GM23338 (cell line): ENCODE measurements around the gene TENM3. TPM values are rescaled to one million over a fixed set of nuclear protein-coding genes. Genes with fewer than 3 reads are reported as not detected.

Experiments
- ATAC-seq: fragments of 200-7000 bp; cut with Tn5 transposase; 3 replicates; pipeline ENCODE4 v1.9.1; 2020
- DNase-seq: peaks from one replicate; pipeline ENCODE4 v3.0.0-alpha.2; 2015; ENCODE audit warnings: low spot score
- H2AFZ ChIP-seq: fragments of 200-600 bp; sonication (generic); 2 replicates; pipeline ENCODE4 v1.8.0; 2016; ENCODE audit warnings: antibody characterized with exemption, mild to moderate bottlenecking, moderate library complexity
- H3F3A ChIP-seq: fragments of 200-600 bp; sonication (generic); replicated peaks from 2 replicates; pipeline ENCODE4 v1.8.0; 2017; ENCODE audit warnings: antibody characterized with exemption, mixed run types, low read depth
- H3K27ac ChIP-seq: fragments of 200-600 bp; sonication (generic); 2 replicates; pipeline ENCODE4 v1.6.1; 2016; ENCODE audit warnings: low read depth
- H3K27me3 ChIP-seq: fragments of 200-600 bp; sonication (generic); 2 replicates; pipeline ENCODE4 v1.8.0; 2016; ENCODE audit warnings: mild to moderate bottlenecking, mixed run types, moderate library complexity; ENCODE audit not compliant: insufficient read depth
- H3K36me3 ChIP-seq: fragments of 200-600 bp; sonication (generic); 2 replicates; pipeline ENCODE4 v1.8.0; 2016; ENCODE audit warnings: mild to moderate bottlenecking; ENCODE audit not compliant: insufficient read depth
- H3K4me1 ChIP-seq: fragments of 200-600 bp; sonication (generic); 2 replicates; pipeline ENCODE4 v1.8.0; 2016; ENCODE audit warnings: mild to moderate bottlenecking, moderate library complexity; ENCODE audit not compliant: insufficient read depth
- H3K4me2 ChIP-seq: fragments of 200-600 bp; sonication (generic); 2 replicates; pipeline ENCODE4 v1.7.1; 2017; ENCODE audit warnings: mixed run types
- H3K4me3 ChIP-seq: fragments of 200-600 bp; sonication (generic); 2 replicates; pipeline ENCODE4 v1.6.1; 2016; ENCODE audit warnings: mixed run types
- H3K79me2 ChIP-seq: fragments of 200-600 bp; sonication (generic); replicated peaks from 2 replicates; pipeline ENCODE4 v1.8.0; 2017; ENCODE audit warnings: mild to moderate bottlenecking; ENCODE audit not compliant: insufficient read depth
- H3K9me2 ChIP-seq: fragments of 200-600 bp; sonication (generic); 2 replicates; pipeline ENCODE4 v1.8.0; 2017; ENCODE audit not compliant: insufficient read depth
- H4K20me1 ChIP-seq: fragments of 200-600 bp; sonication (generic); replicated peaks from 2 replicates; pipeline ENCODE4 v1.8.0; 2017; ENCODE audit warnings: mild to moderate bottlenecking; ENCODE audit not compliant: insufficient read depth
- H3K27ac Mint-ChIP-seq: 2 replicates; pipeline ENCODE4 v1.8.0; 2020; ENCODE audit warnings: inconsistent platforms, mild to moderate bottlenecking, moderate library complexity, mixed read lengths
- H3K27me3 Mint-ChIP-seq: 3 replicates; pipeline ENCODE4 v1.8.0; 2022; ENCODE audit warnings: low read depth, mild to moderate bottlenecking, moderate library complexity, mixed read lengths, inconsistent platforms; ENCODE audit not compliant: insufficient read depth, poor library complexity
- H3K36me3 Mint-ChIP-seq: 3 replicates; pipeline ENCODE4 v1.8.0; 2021; ENCODE audit warnings: low read depth, mild to moderate bottlenecking, inconsistent platforms, moderate library complexity, mixed read lengths
- H3K4me1 Mint-ChIP-seq: 3 replicates; pipeline ENCODE4 v1.8.0; 2020; ENCODE audit warnings: mild to moderate bottlenecking, inconsistent platforms, mixed read lengths
- H3K4me3 Mint-ChIP-seq: 3 replicates; pipeline ENCODE4 v1.8.0; 2021; ENCODE audit warnings: moderate library complexity, mild to moderate bottlenecking, inconsistent platforms, mixed read lengths
- H3K9me3 Mint-ChIP-seq: 3 replicates; pipeline ENCODE4 v1.8.0; 2020; ENCODE audit warnings: moderate library complexity, mild to moderate bottlenecking, inconsistent platforms, mixed read lengths
- EZH2phosphoT487 ChIP-seq: fragments of 200-600 bp; sonication (generic); IDR thresholded peaks from one replicate; pipeline ENCODE4 v1.8.1; 2018; ENCODE audit warnings: antibody characterized with exemption; ENCODE audit not compliant: unreplicated experiment
- JUNB ChIP-seq: IDR thresholded peaks from one replicate; pipeline ENCODE4 v1.6.1; 2016; ENCODE audit warnings: antibody characterized with exemption; ENCODE audit not compliant: unreplicated experiment
- NANOG ChIP-seq: IDR thresholded peaks from 2 replicates; pipeline ENCODE4 v1.6.1; 2016; ENCODE audit warnings: antibody characterized with exemption, borderline replicate concordance
- ZNF331 ChIP-seq: fragments of 250-450 bp; sonication (Bioruptor Pico); IDR thresholded peaks from 2 replicates; pipeline ENCODE4 v1.5.0; 2020; ENCODE audit warnings: low read depth, mild to moderate bottlenecking, moderate library complexity
- polyA plus RNA-seq: library from polyadenylated mRNA; unstranded; fragments of >200 nt; fragmentation: Nextera tagmentation; extraction: Ambion mirVana; gene quantifications from 2 replicates; pipeline ENCODE4 v1.2.1, GENCODE V29; 2016
- total RNA-seq: library from RNA; depleted of rRNA; stranded (reverse); fragments of >200 nt; shearing (Covaris generic); gene quantifications from 2 replicates; pipeline ENCODE4 v1.2.3, GENCODE V29; 2014
- TF ChIP-seq, protein P1 (sequence below): IDR thresholded peaks from one replicate; pipeline ENCODE4 v1.6.1; 2018; ENCODE audit warnings: antibody characterized with exemption; ENCODE audit not compliant: unreplicated experiment
- TF ChIP-seq, protein P2 (sequence below): IDR thresholded peaks from 2 replicates; pipeline ENCODE4 v1.6.1; 2016; ENCODE audit warnings: antibody characterized with exemption
- TF ChIP-seq, protein P3 (sequence below): fragments of 250-450 bp; sonication (Bioruptor Pico); IDR thresholded peaks from 2 replicates; pipeline ENCODE4 v1.5.0; 2020; ENCODE audit warnings: mild to moderate bottlenecking, moderate library complexity
- TF ChIP-seq, protein P4 (sequence below), 2 experiments: fragments of 200-600 bp in 1 of 2; sonication (generic) in 1 of 2; conservative IDR thresholded peaks; 2 replicates each; pipeline versions ENCODE4 v1.5.1 to v1.6.1; 2016 to 2017; ENCODE audit warnings: antibody characterized with exemption in 2 of 2, low read depth in 2 of 2, mild to moderate bottlenecking in 2 of 2, moderate library complexity in 1 of 2

TENM3 gene
- total and polyA plus RNA-seq, 2 experiments from 2014 or later, result 22.2 to 128 TPM

DNA sequence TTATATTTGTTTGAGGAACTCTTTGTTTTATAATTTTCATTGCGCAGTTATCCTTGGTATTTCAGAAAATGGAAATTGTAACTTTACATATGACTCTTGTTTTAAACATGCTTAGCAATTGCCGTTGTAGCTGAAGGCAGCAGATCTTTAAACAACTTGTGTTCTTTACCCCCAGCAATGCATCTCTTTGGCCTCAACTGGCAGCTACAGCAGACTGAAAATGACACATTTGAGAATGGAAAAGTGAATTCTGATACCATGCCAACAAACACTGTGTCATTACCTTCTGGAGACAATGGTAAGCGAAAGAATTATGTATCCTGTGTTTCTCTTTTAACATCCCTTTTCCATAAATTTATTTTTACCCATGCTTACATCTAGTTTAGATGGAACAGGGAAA, 410.4 kb downstream of the TENM3 start:
- Mint-ChIP-seq H3K4me3 (no peak overlapping the region), H3K27me3 (peaks cover 1% of the 10 kb centered on the region), H3K36me3 (no peaks in the 10 kb centered on the region; the same call in 2 of the 3 replicates), H3K27ac (no peak overlapping the region), H3K9me3 (no peaks in the 10 kb centered on the region), H3K4me1 (no peaks in the 10 kb centered on the region; the same call in 2 of the 3 replicates)
- Histone ChIP-seq H3K79me2 (no peaks in the 10 kb centered on the region), H3K4me1 (no peaks in the 10 kb centered on the region), H3K36me3 (no peaks in the 10 kb centered on the region; the same call in 1 of the 2 replicates), H2AFZ (no peak overlapping the region), H3K4me3 (no peak overlapping the region), H3K27me3 (no peaks in the 10 kb centered on the region), H3K27ac (no peak overlapping the region), H3F3A (no peaks in the 10 kb centered on the region), H3K4me2 (no peak overlapping the region), H3K9me2 (0 out of 2 replicates have a peak, but pooled peaks cover 3% of the 10 kb centered on the region), H4K20me1 (no peaks in the 10 kb centered on the region)
- TF ChIP-seq, protein P1, sequence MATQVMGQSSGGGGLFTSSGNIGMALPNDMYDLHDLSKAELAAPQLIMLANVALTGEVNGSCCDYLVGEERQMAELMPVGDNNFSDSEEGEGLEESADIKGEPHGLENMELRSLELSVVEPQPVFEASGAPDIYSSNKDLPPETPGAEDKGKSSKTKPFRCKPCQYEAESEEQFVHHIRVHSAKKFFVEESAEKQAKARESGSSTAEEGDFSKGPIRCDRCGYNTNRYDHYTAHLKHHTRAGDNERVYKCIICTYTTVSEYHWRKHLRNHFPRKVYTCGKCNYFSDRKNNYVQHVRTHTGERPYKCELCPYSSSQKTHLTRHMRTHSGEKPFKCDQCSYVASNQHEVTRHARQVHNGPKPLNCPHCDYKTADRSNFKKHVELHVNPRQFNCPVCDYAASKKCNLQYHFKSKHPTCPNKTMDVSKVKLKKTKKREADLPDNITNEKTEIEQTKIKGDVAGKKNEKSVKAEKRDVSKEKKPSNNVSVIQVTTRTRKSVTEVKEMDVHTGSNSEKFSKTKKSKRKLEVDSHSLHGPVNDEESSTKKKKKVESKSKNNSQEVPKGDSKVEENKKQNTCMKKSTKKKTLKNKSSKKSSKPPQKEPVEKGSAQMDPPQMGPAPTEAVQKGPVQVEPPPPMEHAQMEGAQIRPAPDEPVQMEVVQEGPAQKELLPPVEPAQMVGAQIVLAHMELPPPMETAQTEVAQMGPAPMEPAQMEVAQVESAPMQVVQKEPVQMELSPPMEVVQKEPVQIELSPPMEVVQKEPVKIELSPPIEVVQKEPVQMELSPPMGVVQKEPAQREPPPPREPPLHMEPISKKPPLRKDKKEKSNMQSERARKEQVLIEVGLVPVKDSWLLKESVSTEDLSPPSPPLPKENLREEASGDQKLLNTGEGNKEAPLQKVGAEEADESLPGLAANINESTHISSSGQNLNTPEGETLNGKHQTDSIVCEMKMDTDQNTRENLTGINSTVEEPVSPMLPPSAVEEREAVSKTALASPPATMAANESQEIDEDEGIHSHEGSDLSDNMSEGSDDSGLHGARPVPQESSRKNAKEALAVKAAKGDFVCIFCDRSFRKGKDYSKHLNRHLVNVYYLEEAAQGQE, result no peak
- TF ChIP-seq NANOG, result no peak
- TF ChIP-seq, protein P2, sequence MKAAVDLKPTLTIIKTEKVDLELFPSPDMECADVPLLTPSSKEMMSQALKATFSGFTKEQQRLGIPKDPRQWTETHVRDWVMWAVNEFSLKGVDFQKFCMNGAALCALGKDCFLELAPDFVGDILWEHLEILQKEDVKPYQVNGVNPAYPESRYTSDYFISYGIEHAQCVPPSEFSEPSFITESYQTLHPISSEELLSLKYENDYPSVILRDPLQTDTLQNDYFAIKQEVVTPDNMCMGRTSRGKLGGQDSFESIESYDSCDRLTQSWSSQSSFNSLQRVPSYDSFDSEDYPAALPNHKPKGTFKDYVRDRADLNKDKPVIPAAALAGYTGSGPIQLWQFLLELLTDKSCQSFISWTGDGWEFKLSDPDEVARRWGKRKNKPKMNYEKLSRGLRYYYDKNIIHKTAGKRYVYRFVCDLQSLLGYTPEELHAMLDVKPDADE, result no peak
- TF ChIP-seq, protein P3, sequence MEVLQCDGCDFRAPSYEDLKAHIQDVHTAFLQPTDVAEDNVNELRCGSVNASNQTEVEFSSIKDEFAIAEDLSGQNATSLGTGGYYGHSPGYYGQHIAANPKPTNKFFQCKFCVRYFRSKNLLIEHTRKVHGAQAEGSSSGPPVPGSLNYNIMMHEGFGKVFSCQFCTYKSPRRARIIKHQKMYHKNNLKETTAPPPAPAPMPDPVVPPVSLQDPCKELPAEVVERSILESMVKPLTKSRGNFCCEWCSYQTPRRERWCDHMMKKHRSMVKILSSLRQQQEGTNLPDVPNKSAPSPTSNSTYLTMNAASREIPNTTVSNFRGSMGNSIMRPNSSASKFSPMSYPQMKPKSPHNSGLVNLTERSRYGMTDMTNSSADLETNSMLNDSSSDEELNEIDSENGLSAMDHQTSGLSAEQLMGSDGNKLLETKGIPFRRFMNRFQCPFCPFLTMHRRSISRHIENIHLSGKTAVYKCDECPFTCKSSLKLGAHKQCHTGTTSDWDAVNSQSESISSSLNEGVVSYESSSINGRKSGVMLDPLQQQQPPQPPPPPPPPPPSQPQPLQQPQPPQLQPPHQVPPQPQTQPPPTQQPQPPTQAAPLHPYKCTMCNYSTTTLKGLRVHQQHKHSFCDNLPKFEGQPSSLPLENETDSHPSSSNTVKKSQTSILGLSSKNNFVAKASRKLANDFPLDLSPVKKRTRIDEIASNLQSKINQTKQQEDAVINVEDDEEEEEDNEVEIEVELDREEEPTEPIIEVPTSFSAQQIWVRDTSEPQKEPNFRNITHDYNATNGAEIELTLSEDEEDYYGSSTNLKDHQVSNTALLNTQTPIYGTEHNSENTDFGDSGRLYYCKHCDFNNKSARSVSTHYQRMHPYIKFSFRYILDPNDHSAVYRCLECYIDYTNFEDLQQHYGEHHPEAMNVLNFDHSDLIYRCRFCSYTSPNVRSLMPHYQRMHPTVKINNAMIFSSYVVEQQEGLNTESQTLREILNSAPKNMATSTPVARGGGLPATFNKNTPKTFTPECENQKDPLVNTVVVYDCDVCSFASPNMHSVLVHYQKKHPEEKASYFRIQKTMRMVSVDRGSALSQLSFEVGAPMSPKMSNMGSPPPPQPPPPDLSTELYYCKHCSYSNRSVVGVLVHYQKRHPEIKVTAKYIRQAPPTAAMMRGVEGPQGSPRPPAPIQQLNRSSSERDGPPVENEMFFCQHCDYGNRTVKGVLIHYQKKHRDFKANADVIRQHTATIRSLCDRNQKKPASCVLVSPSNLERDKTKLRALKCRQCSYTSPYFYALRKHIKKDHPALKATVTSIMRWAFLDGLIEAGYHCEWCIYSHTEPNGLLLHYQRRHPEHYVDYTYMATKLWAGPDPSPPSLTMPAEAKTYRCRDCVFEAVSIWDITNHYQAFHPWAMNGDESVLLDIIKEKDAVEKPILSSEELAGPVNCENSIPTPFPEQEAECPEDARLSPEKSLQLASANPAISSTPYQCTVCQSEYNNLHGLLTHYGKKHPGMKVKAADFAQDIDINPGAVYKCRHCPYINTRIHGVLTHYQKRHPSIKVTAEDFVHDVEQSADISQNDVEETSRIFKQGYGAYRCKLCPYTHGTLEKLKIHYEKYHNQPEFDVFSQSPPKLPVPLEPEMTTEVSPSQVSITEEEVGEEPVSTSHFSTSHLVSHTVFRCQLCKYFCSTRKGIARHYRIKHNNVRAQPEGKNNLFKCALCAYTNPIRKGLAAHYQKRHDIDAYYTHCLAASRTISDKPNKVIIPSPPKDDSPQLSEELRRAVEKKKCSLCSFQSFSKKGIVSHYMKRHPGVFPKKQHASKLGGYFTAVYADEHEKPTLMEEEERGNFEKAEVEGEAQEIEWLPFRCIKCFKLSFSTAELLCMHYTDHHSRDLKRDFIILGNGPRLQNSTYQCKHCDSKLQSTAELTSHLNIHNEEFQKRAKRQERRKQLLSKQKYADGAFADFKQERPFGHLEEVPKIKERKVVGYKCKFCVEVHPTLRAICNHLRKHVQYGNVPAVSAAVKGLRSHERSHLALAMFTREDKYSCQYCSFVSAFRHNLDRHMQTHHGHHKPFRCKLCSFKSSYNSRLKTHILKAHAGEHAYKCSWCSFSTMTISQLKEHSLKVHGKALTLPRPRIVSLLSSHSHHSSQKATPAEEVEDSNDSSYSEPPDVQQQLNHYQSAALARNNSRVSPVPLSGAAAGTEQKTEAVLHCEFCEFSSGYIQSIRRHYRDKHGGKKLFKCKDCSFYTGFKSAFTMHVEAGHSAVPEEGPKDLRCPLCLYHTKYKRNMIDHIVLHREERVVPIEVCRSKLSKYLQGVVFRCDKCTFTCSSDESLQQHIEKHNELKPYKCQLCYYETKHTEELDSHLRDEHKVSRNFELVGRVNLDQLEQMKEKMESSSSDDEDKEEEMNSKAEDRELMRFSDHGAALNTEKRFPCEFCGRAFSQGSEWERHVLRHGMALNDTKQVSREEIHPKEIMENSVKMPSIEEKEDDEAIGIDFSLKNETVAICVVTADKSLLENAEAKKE (CRISPR knock-in tag), result no peak
- TF ChIP-seq EZH2phosphoT487, result no peak
- TF ChIP-seq, protein P4, sequence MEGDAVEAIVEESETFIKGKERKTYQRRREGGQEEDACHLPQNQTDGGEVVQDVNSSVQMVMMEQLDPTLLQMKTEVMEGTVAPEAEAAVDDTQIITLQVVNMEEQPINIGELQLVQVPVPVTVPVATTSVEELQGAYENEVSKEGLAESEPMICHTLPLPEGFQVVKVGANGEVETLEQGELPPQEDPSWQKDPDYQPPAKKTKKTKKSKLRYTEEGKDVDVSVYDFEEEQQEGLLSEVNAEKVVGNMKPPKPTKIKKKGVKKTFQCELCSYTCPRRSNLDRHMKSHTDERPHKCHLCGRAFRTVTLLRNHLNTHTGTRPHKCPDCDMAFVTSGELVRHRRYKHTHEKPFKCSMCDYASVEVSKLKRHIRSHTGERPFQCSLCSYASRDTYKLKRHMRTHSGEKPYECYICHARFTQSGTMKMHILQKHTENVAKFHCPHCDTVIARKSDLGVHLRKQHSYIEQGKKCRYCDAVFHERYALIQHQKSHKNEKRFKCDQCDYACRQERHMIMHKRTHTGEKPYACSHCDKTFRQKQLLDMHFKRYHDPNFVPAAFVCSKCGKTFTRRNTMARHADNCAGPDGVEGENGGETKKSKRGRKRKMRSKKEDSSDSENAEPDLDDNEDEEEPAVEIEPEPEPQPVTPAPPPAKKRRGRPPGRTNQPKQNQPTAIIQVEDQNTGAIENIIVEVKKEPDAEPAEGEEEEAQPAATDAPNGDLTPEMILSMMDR (conservative IDR thresholded peaks at IDR 0.05; ENCODE audit: low read depth in 2 of 2), result no peak
- no peak for TF ChIP-seq JUNB
- no peak for TF ChIP-seq ZNF331 (CRISPR knock-in tag)
- ATAC-seq (no peak), DNase-seq (no peak)
